BJ (cell line): Measurements from ENCODE around the gene GALNT3. TPM values are rescaled to one million over a fixed set of nuclear protein-coding genes. Genes with fewer than 3 reads are reported as not detected.

ENCODE experiments used
- CTCF ChIA-PET: fragments of 350-600 bp; formaldehyde crosslinking; extraction: SDS; loops from one replicate; lab custom pipeline; 2021; ENCODE audit warnings: antibody characterized with exemption, inconsistent platforms; lab: Yijun Ruan, JAX
- POLR2A ChIA-PET: fragments of 300-600 bp; sonication (Branson Sonifier 250); formaldehyde crosslinking; extraction: SDS; loops from one replicate; lab custom pipeline; 2021; ENCODE audit warnings: antibody characterized with exemption; lab: Charles Lee
- DNase-seq: peaks from one replicate; pipeline ENCODE4 v3.0.0-alpha.2; 2011; ENCODE audit warnings: low read depth
- H3K27me3 ChIP-seq: 2 replicates; pipeline ENCODE4 v1.6.0; 2011; ENCODE audit warnings: low read length; ENCODE audit not compliant: control insufficient read depth, insufficient read depth
- H3K36me3 ChIP-seq: 2 replicates; pipeline ENCODE4 v1.5.1; 2011; ENCODE audit warnings: low read length; ENCODE audit not compliant: control insufficient read depth, insufficient read depth
- H3K4me3 ChIP-seq: 2 replicates; pipeline ENCODE4 v1.5.1; 2011; ENCODE audit warnings: low read depth, mild to moderate bottlenecking, control low read depth, low read length
- CTCF ChIP-seq: IDR thresholded peaks from 2 replicates; pipeline ENCODE4 v1.5.1; 2011; ENCODE audit warnings: low read depth, mild to moderate bottlenecking, control low read depth, inconsistent platforms, low read length, moderate library complexity; ENCODE audit not compliant: insufficient read depth
- polyA plus RNA-seq: library from polyadenylated mRNA; depleted of rRNA; stranded (reverse); fragments of >200 nt; gene quantifications from 2 replicates; pipeline ENCODE4 v1.2.3, GENCODE V29; 2011

GALNT3 gene
- polyA plus RNA-seq, 1 experiment, result 2.4 TPM

GRCh38 chr2:165778187-165778556 is 15.9 kb downstream of the GALNT3 start:
- Histone ChIP-seq H3K4me3 (no peak overlapping the region), H3K27me3 (no peaks in the 10 kb centered on the region), H3K36me3 (no peaks in the 10 kb centered on the region)
- ChIA-PET POLR2A (interaction anchor here (0.6 kb wide), 1 partner anchor 16 kb away, joined by 4 read pairs; no protein-coding TSS in a partner anchor), CTCF (interaction anchor here (1.3 to 1.4 kb wide), 3 partner anchors 19 to 95 kb away, joined by 3 to 4 read pairs (median 3); no protein-coding TSS in a partner anchor)
- no peak for DNase-seq
- TF ChIP-seq CTCF, result no peak

DNA sequence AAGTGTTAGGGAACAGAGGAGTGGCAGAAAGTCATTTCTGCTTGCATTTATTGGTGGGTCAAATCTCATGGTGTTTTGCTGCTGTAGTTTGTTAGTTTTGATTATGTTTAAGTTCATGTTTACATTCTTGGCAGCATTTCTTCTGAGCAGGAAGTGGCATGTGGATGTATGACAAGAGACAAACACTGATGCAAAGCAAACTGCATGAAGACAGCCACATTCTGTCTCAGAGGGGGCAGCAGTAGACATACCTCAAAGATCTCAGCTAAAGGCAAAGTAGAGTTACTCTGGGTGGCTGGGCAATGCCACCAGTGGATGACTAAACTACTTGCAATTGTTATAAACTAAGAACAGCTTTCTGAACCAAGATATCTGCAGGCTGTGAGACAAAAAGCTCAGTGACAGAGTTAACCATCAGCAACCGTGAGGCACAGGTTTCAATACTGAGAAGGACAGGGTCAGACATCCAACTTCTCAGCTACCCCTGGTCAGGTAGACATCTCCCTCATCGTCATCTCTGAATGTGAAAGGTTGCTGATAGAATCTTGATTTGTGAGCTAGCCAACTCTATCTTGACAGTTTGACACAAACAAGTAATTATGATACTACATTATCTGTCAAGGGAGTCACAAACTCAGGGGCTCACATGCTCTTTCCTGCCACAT is 16.4 kb downstream of the GALNT3 start:
- TF ChIP-seq CTCF, result no peak
- CTCF ChIA-PET, result interaction anchor here (1.4 kb wide), 1 partner anchor 19 kb away, joined by 4 read pairs; no protein-coding TSS in a partner anchor
- H3K27me3 ChIP-seq, result no peaks in the 10 kb centered on the region

DNA sequence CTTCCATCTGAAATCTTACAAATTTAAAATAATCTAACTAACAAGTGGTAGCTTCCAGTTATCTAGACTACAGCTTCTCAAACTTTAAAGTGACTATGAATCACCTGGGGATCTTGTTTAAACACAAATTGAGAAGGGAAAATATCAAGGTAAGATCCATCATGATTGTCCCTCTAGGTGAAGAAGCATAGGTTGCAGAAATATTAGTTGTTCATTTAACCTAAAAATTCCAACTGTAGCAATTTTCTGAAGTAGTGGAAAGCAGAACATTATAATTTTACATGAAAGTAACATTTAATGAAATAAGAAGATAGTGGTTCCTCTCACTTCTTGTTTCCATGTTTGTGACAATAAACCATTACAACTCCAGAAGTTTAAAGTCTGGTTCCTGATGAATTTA is 17.3 kb downstream of the GALNT3 start:
- ChIA-PET POLR2A (no interaction called here), CTCF (no interaction called here)
- no peaks in the 10 kb centered on the region for H3K36me3 ChIP-seq
- TF ChIP-seq CTCF, result no peak
- H3K27me3 ChIP-seq, result no peaks in the 10 kb centered on the region
- no peak overlapping the region for H3K4me3 ChIP-seq
- DNase-seq, result no peak

More for the DNA sequence above, 16.4 kb downstream of the GALNT3 start:
- H3K36me3 ChIP-seq, result no peaks in the 10 kb centered on the region
- DNase-seq, result no peak
- H3K4me3 ChIP-seq, result no peak overlapping the region
- POLR2A ChIA-PET, result interaction anchor here (0.6 kb wide), 1 partner anchor 17 kb away, joined by 4 read pairs; no protein-coding TSS in a partner anchor

GRCh38 chr2:165776013-165776412 is 18.0 kb downstream of the GALNT3 start:
- TF ChIP-seq CTCF, result no peak
- Histone ChIP-seq H3K36me3 (no peaks in the 10 kb centered on the region), H3K27me3 (no peaks in the 10 kb centered on the region), H3K4me3 (no peak overlapping the region)
- ChIA-PET POLR2A (no interaction called here), CTCF (no interaction called here)
- no peak for DNase-seq

- POLR2A ChIA-PET, result no interaction called here
These were observed 20.4 kb downstream of the GALNT3 start for GRCh38 chr2:165773684-165774083.

More at GRCh38 chr2:165773684-165774083, 20.4 kb downstream of the GALNT3 start:
- Histone ChIP-seq H3K4me3 (no peak overlapping the region), H3K36me3 (no peaks in the 10 kb centered on the region), H3K27me3 (no peaks in the 10 kb centered on the region)
- no peak for DNase-seq
- CTCF ChIA-PET, result no interaction called here
- no peak for TF ChIP-seq CTCF
